Measurements from ENCODE around the gene NHLRC3. TPM values are rescaled to one million over a fixed set of nuclear protein-coding genes. Genes with fewer than 3 reads are reported as not detected.
"Not testable (repeated sequence)": the region's sequence is repeated elsewhere in the genome, so short reads cannot be mapped to it uniquely, and the experiment has no call there.

The NHLRC3 gene
- total and polyA plus RNA-seq, 12 donors = 6.6 to 52.1 (median 19.4) TPM

- Histone ChIP-seq H3K9me3 (replicated peaks in 1 of 3) (no peaks in the 10 kb centered on the region), H3K4me3 (no peak overlapping the region), H3K36me3 (replicated peaks in 1 of 2) (no peaks in the 10 kb centered on the region), H3K27me3 (no peaks in the 10 kb centered on the region), H3K4me1 (replicated peaks in 1 of 2) (no peaks in the 10 kb centered on the region), H3K27ac (no peak overlapping the region)
- DNase-seq = no peak
- intact Hi-C loops (cut with DNase I) = no loop called here
- WGBS, 4 donors = 73 to 89% (median 75%) methylated on average over 3 of the region's 3 CpGs
- TF ChIP-seq CTCF (IDR thresholded peaks at IDR 0.05) (no peak), POLR2A (IDR thresholded peaks at IDR 0.05) (no peak)
These were observed 39.5 kb upstream of the NHLRC3 start for GRCh38 chr13:38998739-38999138.

- H3K4me3 ChIP-seq; H3K9me3 ChIP-seq (replicated peaks in 1 of 3); intact Hi-C loops (cut with DNase I); H3K27me3 ChIP-seq; H3K27ac ChIP-seq; DNase-seq; H3K4me1 ChIP-seq (replicated peaks in 1 of 2): not testable (repeated sequence)
- peaks cover 0 to 14% of the 10 kb centered on the region in 2 donors for H3K36me3 ChIP-seq (replicated peaks in 1 of 2)
- 85 to 95% (median 89%) methylated on average over 17 to 29 of the region's 29 CpGs for WGBS, 4 donors
These were observed 31.7 kb upstream of the NHLRC3 start for GRCh38 chr13:39006371-39007111.

GRCh38 chr13:39012608-39013007 lies 25.6 kb upstream of the NHLRC3 start:
- intact Hi-C loops (cut with DNase I) = no loop called here
- peaks cover 0 to 54% of the 10 kb centered on the region in 2 donors for H3K36me3 ChIP-seq (replicated peaks in 1 of 2)
- no peak overlapping the region for H3K27ac ChIP-seq
- no peaks in the 10 kb centered on the region for H3K4me1 ChIP-seq (replicated peaks in 1 of 2)
- TF ChIP-seq POLR2A (IDR thresholded peaks at IDR 0.05) (no peak), CTCF (IDR thresholded peaks at IDR 0.05) (no peak)
- DNase-seq = no peak
- 84 to 87% (median 84%) methylated on average over 7 of the region's 7 CpGs for WGBS, 4 donors
- no peaks in the 10 kb centered on the region for H3K9me3 ChIP-seq (replicated peaks in 1 of 3)
- H3K27me3 ChIP-seq = no peaks in the 10 kb centered on the region
- no peak overlapping the region for H3K4me3 ChIP-seq

GRCh38 chr13:39013462-39013861 lies 24.8 kb upstream of the NHLRC3 start:
- intact Hi-C loops (cut with DNase I) = no loop called here
- Histone ChIP-seq H3K27me3 (no peaks in the 10 kb centered on the region), H3K27ac (no peak overlapping the region), H3K9me3 (replicated peaks in 1 of 3) (no peaks in the 10 kb centered on the region), H3K36me3 (replicated peaks in 1 of 2) (peaks cover 0 to 54% of the 10 kb centered on the region in 2 donors), H3K4me3 (no peak overlapping the region), H3K4me1 (replicated peaks in 1 of 2) (no peaks in the 10 kb centered on the region)
- TF ChIP-seq POLR2A (IDR thresholded peaks at IDR 0.05) (no peak), CTCF (IDR thresholded peaks at IDR 0.05) (no peak)
- DNase-seq = no peak
- whole genome bisulfite sequencing, 4 donors = 88 to 96% (median 89%) methylated on average over 5 of the region's 5 CpGs

GRCh38 chr13:39016087-39016486 lies 22.2 kb upstream of the NHLRC3 start:
- no peak overlapping the region for H3K4me3 ChIP-seq
- TF ChIP-seq POLR2A (IDR thresholded peaks at IDR 0.05) = no peak
- no peak for TF ChIP-seq CTCF (IDR thresholded peaks at IDR 0.05)
- H3K9me3 ChIP-seq (replicated peaks in 1 of 3) = no peaks in the 10 kb centered on the region
- H3K27me3 ChIP-seq = no peaks in the 10 kb centered on the region
- no peaks in the 10 kb centered on the region for H3K4me1 ChIP-seq (replicated peaks in 1 of 2)
- intact Hi-C loops (cut with DNase I) = no loop called here
- DNase-seq = no peak
- H3K36me3 ChIP-seq (replicated peaks in 1 of 2) = peaks cover 0 to 44% of the 10 kb centered on the region in 2 donors
- WGBS, 4 donors = 74 to 80% (median 75%) methylated on average over 1 of the region's 1 CpG
- no peak overlapping the region for H3K27ac ChIP-seq

Data from adrenal gland (tissue), 12 donors.